Psoas muscle (tissue), 8 donors: ENCODE data around the gene FGF2. TPM values are rescaled to one million over a fixed set of nuclear protein-coding genes. Genes with fewer than 3 reads are reported as not detected.
A peak's percentile ranks its signal among the peaks of the same experiment; 100 is the strongest.

Experiments used
- ATAC-seq, 4 donors: fragments of 200-7000 bp; cut with Tn5 transposase; one replicate each; pipeline ENCODE4 v1.9.1; 2020; ENCODE audit warnings: moderate library complexity in 3 of 4, mild to moderate bottlenecking in 2 of 4
- DNase-seq, 2 donors: peaks; one replicate each; pipeline ENCODE4 v3.0.0-alpha.2; 2020
- H3K27ac ChIP-seq: fragments of 200-600 bp; one replicate; pipeline ENCODE4 v1.8.0; 2022
- H3K27me3 ChIP-seq, 3 donors: fragments of 200-600 bp in 1 of 3; one replicate each; pipeline versions ENCODE4 v1.6.1 to v1.8.0; 2013 to 2022; ENCODE audit warnings: low read length in 2 of 3, mild to moderate bottlenecking in 2 of 3, moderate library complexity in 1 of 3; ENCODE audit not compliant: insufficient read depth in 3 of 3
- H3K36me3 ChIP-seq, 2 donors: fragments of 200-600 bp in 1 of 2; one replicate each; pipeline versions ENCODE4 v1.6.1 to v1.8.0; 2013 to 2022; ENCODE audit warnings: low read depth in 1 of 2, mild to moderate bottlenecking in 1 of 2, moderate library complexity in 1 of 2; ENCODE audit not compliant: insufficient read depth in 1 of 2
- H3K4me1 ChIP-seq: fragments of 200-600 bp; one replicate; pipeline ENCODE4 v1.8.0; 2022
- H3K4me3 ChIP-seq: fragments of 200-600 bp; one replicate; pipeline ENCODE4 v1.8.0; 2022; ENCODE audit warnings: mild to moderate bottlenecking
- H3K9me3 ChIP-seq: fragments of 200-600 bp; one replicate; pipeline ENCODE4 v1.8.0; 2022
- WGBS, 3 donors: extraction: QIAGEN DNeasy Blood & Tissue Kit; methylation state at CpG; one replicate each; pipeline versions ENCODE4 v1.1.6 to v1.1.7; 2013; 5-methylcytosine and 5-hydroxymethylcytosine counted together
- intact Hi-C, 2 donors: fragments of 100-400 bp; cut with DNase I; formaldehyde crosslinking; loops; one replicate each; pipeline versions ENCODE4 v1.11.0 to v1.14.2; 2022
- polyA plus RNA-seq, 3 donors: library from polyadenylated mRNA; stranded (reverse); fragments of 200-250 nt; gene quantifications; one replicate each; pipeline ENCODE4 v1.2.3, GENCODE V29; 2013
- total RNA-seq, 4 donors: library from RNA; stranded (reverse); fragmentation: NEBNext Ultra II Directional in 2 of 4; extraction: Animal tissue kit (Norgen Biotek cat#: 25700) in 2 of 4; gene quantifications; one replicate each; pipeline versions ENCODE4 v1.2.1 to v1.2.4, GENCODE V29; 2021 to 2023
- TF ChIP-seq, protein P1 (sequence below): fragments of 200-600 bp; IDR thresholded peaks from one replicate; pipeline ENCODE4 v1.8.0; 2022; ENCODE audit warnings: antibody characterized with exemption
- donor health status: healthy with polysubstance abuse.
- donor health status: DM: no; HTN: no; CAD: no; lungs with moderate emphysema.
- donor health status: Bipolar disorder and iron deficiency.
- donor health status: healthy.
- donor health status: DM: yes; HTN: yes; CAD: no.
- donor health status: DM: no; HTN: no; CAD: no.
- donor health status: DM: no; HTN: no; CAD: no.
- donor health status: DM: yes; HTN: yes; CAD: no.

Gene FGF2
- total and polyA plus RNA-seq, 7 donors = 0.86 to 3.7 (median 2.0) TPM

DNA sequence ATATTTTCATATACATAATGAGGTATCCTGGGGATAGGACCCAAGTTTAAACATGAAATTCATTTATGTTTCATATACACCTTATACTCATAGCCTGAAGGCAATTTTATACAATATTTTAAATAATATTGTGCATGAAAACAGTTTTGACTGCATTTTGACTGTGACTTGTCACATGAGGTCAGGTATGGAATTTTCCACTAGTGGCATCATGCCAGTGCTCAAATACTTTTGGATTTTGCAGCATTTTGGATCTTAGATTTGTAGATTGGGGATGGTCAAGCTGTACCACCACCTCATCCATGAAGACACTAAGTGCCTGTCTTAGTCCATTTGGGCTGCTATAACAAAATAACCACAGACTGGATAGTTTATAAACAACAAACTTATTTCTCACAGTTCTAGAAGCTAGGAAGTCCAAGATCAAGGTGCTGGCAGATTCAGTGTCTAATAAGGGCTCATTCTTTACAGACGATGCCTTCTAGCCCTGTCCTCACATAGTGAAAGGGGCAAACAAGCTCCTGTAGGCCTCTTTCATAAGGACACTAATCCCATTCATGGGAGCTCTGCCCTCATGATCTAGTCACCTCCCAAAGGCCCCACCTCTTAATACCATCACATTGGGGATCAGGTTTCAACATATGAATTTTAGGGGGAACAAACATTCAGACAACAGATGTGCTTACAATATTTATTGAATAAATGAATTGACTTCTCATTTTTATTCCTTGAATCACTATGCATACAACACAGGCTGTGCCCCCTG, 86.4 kb downstream of the FGF2 start:
- H3K27ac ChIP-seq = no peak overlapping the region
- H3K4me1 ChIP-seq = no peaks in the 10 kb centered on the region
- intact Hi-C loops = loop anchor here in 1 of 2 donors (5.0 kb wide), 1 partner anchor 161 kb away; no protein-coding TSS in a partner anchor
- TF ChIP-seq, protein P1, sequence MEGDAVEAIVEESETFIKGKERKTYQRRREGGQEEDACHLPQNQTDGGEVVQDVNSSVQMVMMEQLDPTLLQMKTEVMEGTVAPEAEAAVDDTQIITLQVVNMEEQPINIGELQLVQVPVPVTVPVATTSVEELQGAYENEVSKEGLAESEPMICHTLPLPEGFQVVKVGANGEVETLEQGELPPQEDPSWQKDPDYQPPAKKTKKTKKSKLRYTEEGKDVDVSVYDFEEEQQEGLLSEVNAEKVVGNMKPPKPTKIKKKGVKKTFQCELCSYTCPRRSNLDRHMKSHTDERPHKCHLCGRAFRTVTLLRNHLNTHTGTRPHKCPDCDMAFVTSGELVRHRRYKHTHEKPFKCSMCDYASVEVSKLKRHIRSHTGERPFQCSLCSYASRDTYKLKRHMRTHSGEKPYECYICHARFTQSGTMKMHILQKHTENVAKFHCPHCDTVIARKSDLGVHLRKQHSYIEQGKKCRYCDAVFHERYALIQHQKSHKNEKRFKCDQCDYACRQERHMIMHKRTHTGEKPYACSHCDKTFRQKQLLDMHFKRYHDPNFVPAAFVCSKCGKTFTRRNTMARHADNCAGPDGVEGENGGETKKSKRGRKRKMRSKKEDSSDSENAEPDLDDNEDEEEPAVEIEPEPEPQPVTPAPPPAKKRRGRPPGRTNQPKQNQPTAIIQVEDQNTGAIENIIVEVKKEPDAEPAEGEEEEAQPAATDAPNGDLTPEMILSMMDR = no peak
- no peaks in the 10 kb centered on the region for H3K27me3 ChIP-seq
- DNase-seq (no peak), ATAC-seq (no peak)
- H3K36me3 ChIP-seq = peaks cover 0 to 63% of the 10 kb centered on the region in 2 donors
- H3K9me3 ChIP-seq = no peaks in the 10 kb centered on the region
- 65 to 74% (median 66%) methylated on average over 1 of the region's 1 CpG for WGBS, 3 donors
- no peak overlapping the region for H3K4me3 ChIP-seq

DNA sequence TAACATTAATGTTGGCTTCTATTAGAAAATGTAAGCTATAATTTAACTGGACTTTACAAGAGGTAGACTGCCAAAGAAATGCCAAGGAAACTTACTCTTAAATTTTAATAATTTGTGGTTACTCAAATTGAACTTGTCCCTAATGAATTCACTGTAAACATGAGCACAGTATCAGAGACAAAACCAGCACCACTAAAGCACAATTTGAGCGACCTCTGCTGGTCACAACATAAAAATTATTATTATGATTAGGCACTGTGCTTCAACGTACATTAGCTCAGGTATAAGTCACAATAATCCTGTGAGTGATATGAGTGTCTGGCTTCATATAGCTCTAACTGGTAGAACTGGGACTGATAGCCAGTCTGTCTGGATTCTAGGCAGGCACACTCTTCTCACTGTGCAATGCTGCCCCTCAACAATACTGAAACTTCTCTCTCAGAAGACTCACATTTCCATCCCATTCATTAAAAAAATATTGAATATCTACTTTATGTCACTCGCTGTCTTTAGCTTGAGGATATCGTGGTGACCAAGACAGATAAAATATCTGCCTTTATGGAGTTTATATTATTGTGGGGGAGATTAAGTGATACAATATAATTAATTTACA, 87.8 kb downstream of the FGF2 start:
- Histone ChIP-seq H3K27ac (no peak overlapping the region), H3K27me3 (no peaks in the 10 kb centered on the region)
- 37 to 49% (median 41%) methylated on average over 4 of the region's 4 CpGs for WGBS, 3 donors

DNA sequence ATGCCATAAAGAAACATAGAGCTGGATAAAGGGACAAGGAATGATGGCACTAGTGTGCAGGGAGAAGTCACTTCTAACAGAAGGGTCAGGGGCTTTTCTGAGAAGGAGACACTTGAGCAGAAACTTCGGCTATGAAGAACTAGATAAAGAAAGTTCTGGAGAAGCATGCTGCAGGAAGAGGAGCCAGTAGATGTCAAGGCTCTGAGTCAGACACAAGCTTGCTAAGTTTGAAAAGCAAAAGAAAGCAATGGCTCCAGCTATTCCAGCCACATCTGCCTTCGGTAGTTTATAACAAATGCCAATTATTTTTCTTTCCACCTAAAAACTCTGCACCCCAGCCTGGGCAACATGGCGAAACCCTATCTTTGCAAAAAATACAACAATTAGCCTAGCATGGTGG, 88.3 kb downstream of the FGF2 start:
- no peak for DNase-seq
- Histone ChIP-seq H3K4me1 (no peaks in the 10 kb centered on the region), H3K27ac (no peak overlapping the region), H3K9me3 (no peaks in the 10 kb centered on the region), H3K4me3 (no peak overlapping the region), H3K27me3 (no peaks in the 10 kb centered on the region), H3K36me3 (peaks cover 0 to 59% of the 10 kb centered on the region in 2 donors)
- ATAC-seq = no peak
- intact Hi-C loops = loop anchor here in 1 of 2 donors (5.0 kb wide), 1 partner anchor 163 kb away; no protein-coding TSS in a partner anchor
- TF ChIP-seq, protein P1 = no peak
- WGBS, 3 donors = 77 to 97% (median 85%) methylated on average over 3 of the region's 3 CpGs

More for the DNA sequence above, 87.8 kb downstream of the FGF2 start:
- TF ChIP-seq, protein P1 = peak; percentile 23
- DNase-seq (no peak), ATAC-seq (peak in 1 of 4 donors; percentile 54)
- intact Hi-C loops = loop anchor here in 1 of 2 donors (5.0 kb wide), 1 partner anchor 162 kb away; no protein-coding TSS in a partner anchor
- Histone ChIP-seq H3K4me3 (no peak overlapping the region), H3K36me3 (peaks cover 0 to 62% of the 10 kb centered on the region in 2 donors), H3K9me3 (no peaks in the 10 kb centered on the region), H3K4me1 (no peaks in the 10 kb centered on the region)

DNA sequence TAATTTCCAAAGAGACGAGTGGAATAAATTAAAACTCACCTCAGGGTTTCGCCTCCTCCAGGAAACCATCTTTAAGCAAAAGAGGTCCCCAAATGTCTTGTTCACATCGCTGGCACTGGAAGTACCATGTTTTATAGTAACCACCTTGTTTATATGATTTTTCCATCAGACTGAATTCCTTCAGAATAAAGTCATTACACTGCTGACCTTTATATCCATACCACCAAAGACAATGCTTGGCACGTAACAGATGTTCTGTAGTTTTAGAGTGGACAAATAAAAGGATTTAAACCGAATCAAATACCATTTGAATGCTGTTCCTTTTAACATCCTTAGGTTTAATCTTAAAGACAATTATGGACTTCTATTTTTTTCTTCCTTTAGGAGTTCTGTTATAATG, 91.1 kb downstream of the FGF2 start:
- Histone ChIP-seq H3K27ac (no peak overlapping the region), H3K4me1 (peaks cover 4% of the 10 kb centered on the region), H3K36me3 (peaks cover 0 to 41% of the 10 kb centered on the region in 2 donors), H3K9me3 (no peaks in the 10 kb centered on the region), H3K27me3 (no peaks in the 10 kb centered on the region), H3K4me3 (no peak overlapping the region)
- TF ChIP-seq, protein P1 = no peak
- intact Hi-C loops = no loop called here
- ATAC-seq (no peak), DNase-seq (no peak)
- 80 to 81% (median 80%) methylated on average over 5 of the region's 5 CpGs for WGBS, 3 donors
